ENCODE measurements around the gene PPP2R2D. TPM values are rescaled to one million over a fixed set of nuclear protein-coding genes. Genes with fewer than 3 reads are reported as not detected.

The PPP2R2D gene
- total RNA-seq, 5 donors from 2014 or later (not counting 1 experiment from before 2014, with no cell fraction given) = 37.3 to 45.0 (median 43.0) TPM

- ChIA-PET CTCF (no interaction called here), POLR2A (no interaction called here)
- ATAC-seq (replicated peaks in 1 of 4) = no peak
Measured at GRCh38 chr10:131996466-131997365, 95.9 kb downstream of the PPP2R2D start.

GRCh38 chr10:131997366-131998049, 96.7 kb downstream of the PPP2R2D start:
- no peak overlapping the region for H3K4me3 ChIP-seq (ENCODE audit: control insufficient read depth in 1 of 2, extremely low read depth in 1 of 2, low read length in 1 of 2)
- Mint-ChIP-seq H3K4me1 (no peaks in the 10 kb centered on the region), H3K36me3 (no peaks in the 10 kb centered on the region), H3K27me3 (peaks cover 0 to 6% of the 10 kb centered on the region in 2 donors), H3K4me3 (no peak overlapping the region), H3K9me3 (no peaks in the 10 kb centered on the region), H3K27ac (no peak overlapping the region)
- ChIA-PET CTCF (no interaction called here), POLR2A (no interaction called here)
- H3K27me3 ChIP-seq (replicated peaks in 1 of 2; ENCODE audit: control insufficient read depth in 2 of 2, extremely low read depth in 1 of 2, insufficient read depth in 2 of 2, low read length in 1 of 2) = peaks cover under 1 to 8% of the 10 kb centered on the region in 2 experiments
- no peak for DNase-seq
- H3K4me1 ChIP-seq (ENCODE audit: control insufficient read depth in 1 of 2, extremely low read depth in 1 of 2, insufficient read depth in 2 of 2, low read length in 2 of 2) = no peaks in the 10 kb centered on the region
- H3K9me3 ChIP-seq = no peaks in the 10 kb centered on the region
- WGBS (ENCODE audit: insufficient coverage) = 90% methylated on average over 7 of the region's 13 CpGs
- H3K27ac ChIP-seq (ENCODE audit: low read length) = no peak overlapping the region
- no peaks in the 10 kb centered on the region for H3K36me3 ChIP-seq (ENCODE audit: control insufficient read depth in 2 of 2, extremely low read depth in 1 of 2, insufficient read depth in 1 of 2, low read length in 1 of 2)
- ATAC-seq (replicated peaks in 1 of 4) = no peak

More at GRCh38 chr10:131996466-131997365, 95.9 kb downstream of the PPP2R2D start:
- Histone ChIP-seq H3K9me3 (no peaks in the 10 kb centered on the region), H3K36me3 (ENCODE audit: control insufficient read depth in 2 of 2, extremely low read depth in 1 of 2, insufficient read depth in 1 of 2, low read length in 1 of 2) (no peaks in the 10 kb centered on the region), H3K27me3 (replicated peaks in 1 of 2; ENCODE audit: control insufficient read depth in 2 of 2, extremely low read depth in 1 of 2, insufficient read depth in 2 of 2, low read length in 1 of 2) (peaks cover 2 to 5% of the 10 kb centered on the region in 2 experiments), H3K27ac (ENCODE audit: low read length) (no peak overlapping the region), H3K4me3 (ENCODE audit: control insufficient read depth in 1 of 2, extremely low read depth in 1 of 2, low read length in 1 of 2) (no peak overlapping the region), H3K4me1 (ENCODE audit: control insufficient read depth in 1 of 2, extremely low read depth in 1 of 2, insufficient read depth in 2 of 2, low read length in 2 of 2) (no peaks in the 10 kb centered on the region)
- WGBS (ENCODE audit: insufficient coverage) = 74% methylated on average over 9 of the region's 16 CpGs
- no peaks in the 10 kb centered on the region for H3K36me3 Mint-ChIP-seq
- no peaks in the 10 kb centered on the region for H3K27me3 Mint-ChIP-seq
- no peaks in the 10 kb centered on the region for H3K4me1 Mint-ChIP-seq
- H3K9me3 Mint-ChIP-seq = no peaks in the 10 kb centered on the region
- H3K27ac Mint-ChIP-seq = no peak overlapping the region
- H3K4me3 Mint-ChIP-seq = no peak overlapping the region
- no peak for DNase-seq

GRCh38 chr10:131998050-131998844, 97.4 kb downstream of the PPP2R2D start:
- Histone ChIP-seq H3K4me3 (ENCODE audit: control insufficient read depth in 1 of 2, extremely low read depth in 1 of 2, low read length in 1 of 2) (no peak overlapping the region), H3K27ac (ENCODE audit: low read length) (no peak overlapping the region), H3K4me1 (ENCODE audit: control insufficient read depth in 1 of 2, extremely low read depth in 1 of 2, insufficient read depth in 2 of 2, low read length in 2 of 2) (no peaks in the 10 kb centered on the region), H3K27me3 (replicated peaks in 1 of 2; ENCODE audit: control insufficient read depth in 2 of 2, extremely low read depth in 1 of 2, insufficient read depth in 2 of 2, low read length in 1 of 2) (peaks cover 0 to 10% of the 10 kb centered on the region in 2 experiments), H3K36me3 (ENCODE audit: control insufficient read depth in 2 of 2, extremely low read depth in 1 of 2, insufficient read depth in 1 of 2, low read length in 1 of 2) (no peaks in the 10 kb centered on the region), H3K9me3 (no peaks in the 10 kb centered on the region)
- WGBS (ENCODE audit: insufficient coverage) = 86% methylated on average over 10 of the region's 15 CpGs
- Mint-ChIP-seq H3K4me1 (no peaks in the 10 kb centered on the region), H3K27ac (no peak overlapping the region), H3K4me3 (no peak overlapping the region), H3K36me3 (no peaks in the 10 kb centered on the region), H3K9me3 (no peaks in the 10 kb centered on the region), H3K27me3 (peaks cover 0 to 6% of the 10 kb centered on the region in 2 donors)
- no peak for ATAC-seq (replicated peaks in 1 of 4)
- DNase-seq = no peak
- CTCF ChIA-PET = no interaction called here
- POLR2A ChIA-PET = no interaction called here

GRCh38 chr10:131998845-131999681, 98.3 kb downstream of the PPP2R2D start:
- no peaks in the 10 kb centered on the region for H3K9me3 ChIP-seq
- 79% methylated on average over 16 of the region's 18 CpGs for WGBS (ENCODE audit: insufficient coverage)
- Mint-ChIP-seq H3K9me3 (no peaks in the 10 kb centered on the region), H3K27ac (no peak overlapping the region), H3K27me3 (peaks cover 0 to 6% of the 10 kb centered on the region in 2 donors), H3K4me3 (no peak overlapping the region), H3K4me1 (no peaks in the 10 kb centered on the region), H3K36me3 (no peaks in the 10 kb centered on the region)
- no peaks in the 10 kb centered on the region for H3K36me3 ChIP-seq (ENCODE audit: control insufficient read depth in 2 of 2, extremely low read depth in 1 of 2, insufficient read depth in 1 of 2, low read length in 1 of 2)
- CTCF ChIA-PET = interaction anchor here in 1 of 2 donors (0.7 kb wide), 1 partner anchor 113 kb away, joined by 4 read pairs; no protein-coding TSS in a partner anchor
- POLR2A ChIA-PET = no interaction called here
- H3K27ac ChIP-seq (ENCODE audit: low read length) = no peak overlapping the region
- peaks cover 0 to 17% of the 10 kb centered on the region in 2 experiments for H3K27me3 ChIP-seq (replicated peaks in 1 of 2; ENCODE audit: control insufficient read depth in 2 of 2, extremely low read depth in 1 of 2, insufficient read depth in 2 of 2, low read length in 1 of 2)
- no peak overlapping the region for H3K4me3 ChIP-seq (ENCODE audit: control insufficient read depth in 1 of 2, extremely low read depth in 1 of 2, low read length in 1 of 2)
- ATAC-seq (replicated peaks in 1 of 4) (no peak), DNase-seq (no peak)
- no peaks in the 10 kb centered on the region for H3K4me1 ChIP-seq (ENCODE audit: control insufficient read depth in 1 of 2, extremely low read depth in 1 of 2, insufficient read depth in 2 of 2, low read length in 2 of 2)

- CTCF ChIA-PET = no interaction called here
- peaks cover 0 to under 1% (median 0%) of the 10 kb centered on the region in 3 donors for H3K4me1 Mint-ChIP-seq
- peaks cover 0 to 18% of the 10 kb centered on the region in 2 experiments for H3K27me3 ChIP-seq (replicated peaks in 1 of 2; ENCODE audit: control insufficient read depth in 2 of 2, extremely low read depth in 1 of 2, insufficient read depth in 2 of 2, low read length in 1 of 2)
- H3K27ac Mint-ChIP-seq = no peak overlapping the region
- 42% methylated on average over 3 of the region's 15 CpGs for WGBS (ENCODE audit: insufficient coverage)
- POLR2A ChIA-PET = no interaction called here
- peaks cover 0 to 6% of the 10 kb centered on the region in 2 donors for H3K27me3 Mint-ChIP-seq
- H3K27ac ChIP-seq (ENCODE audit: low read length) = no peak overlapping the region
- H3K36me3 Mint-ChIP-seq = peaks cover 5% of the 10 kb centered on the region
- H3K9me3 Mint-ChIP-seq = peaks cover 0 to 3% (median 0%) of the 10 kb centered on the region in 3 donors
- H3K4me1 ChIP-seq (ENCODE audit: control insufficient read depth in 1 of 2, extremely low read depth in 1 of 2, insufficient read depth in 2 of 2, low read length in 2 of 2) = no peaks in the 10 kb centered on the region
- H3K4me3 Mint-ChIP-seq = no peak overlapping the region
- H3K9me3 ChIP-seq = no peaks in the 10 kb centered on the region
- peak in 2 of 35 experiments; percentile 7 to 23 for DNase-seq
- H3K4me3 ChIP-seq (ENCODE audit: control insufficient read depth in 1 of 2, extremely low read depth in 1 of 2, low read length in 1 of 2) = no peak overlapping the region
- peak in 2 of 4 experiments; percentile 36 to 80 for ATAC-seq (replicated peaks in 1 of 4)
- peaks cover 0 to 4% of the 10 kb centered on the region in 2 donors for H3K36me3 ChIP-seq (ENCODE audit: control insufficient read depth in 2 of 2, extremely low read depth in 1 of 2, insufficient read depth in 1 of 2, low read length in 1 of 2)
Measured at GRCh38 chr10:132001238-132001972, 100.6 kb downstream of the PPP2R2D start.

Data from T-cell (primary cell).